Mesenchymal stem cell (in vitro differentiated cells and primary cell): ENCODE measurements around the gene CMC2.

ENCODE experiments used
- DNase-seq: peaks from one replicate; pipeline ENCODE4 v3.0.0-alpha.2; 2013
- H2AFZ ChIP-seq: one replicate; pipeline ENCODE4 v1.6.1; 2013; ENCODE audit warnings: low read depth, mild to moderate bottlenecking, control low read depth, inconsistent platforms, low read length, moderate library complexity
- H2AK5ac ChIP-seq: 2 replicates; pipeline ENCODE4 v1.6.1; 2013; ENCODE audit warnings: low read length, moderate library complexity, mild to moderate bottlenecking, inconsistent platforms; ENCODE audit not compliant: severe bottlenecking
- H2BK120ac ChIP-seq: one replicate; pipeline ENCODE4 v1.6.1; 2013; ENCODE audit warnings: low read depth, mild to moderate bottlenecking, inconsistent platforms, low read length, moderate library complexity
- H2BK12ac ChIP-seq, 2 experiments: one replicate each; pipeline ENCODE4 v1.6.1; 2013; ENCODE audit warnings: inconsistent platforms in 2 of 2, low read length in 2 of 2, mild to moderate bottlenecking in 2 of 2, moderate library complexity in 2 of 2, control low read depth in 1 of 2
- H2BK15ac ChIP-seq: one replicate; pipeline ENCODE4 v1.6.1; 2013; ENCODE audit warnings: mild to moderate bottlenecking, low read depth, inconsistent platforms; ENCODE audit not compliant: poor library complexity, severe bottlenecking
- H2BK5ac ChIP-seq: 2 replicates; pipeline ENCODE4 v1.6.1; 2013; ENCODE audit warnings: low read depth, mild to moderate bottlenecking, low read length, control low read depth, inconsistent platforms; ENCODE audit not compliant: poor library complexity, severe bottlenecking
- H3K14ac ChIP-seq, 2 experiments: one replicate each; pipeline ENCODE4 v1.6.1; 2013; ENCODE audit warnings: inconsistent platforms in 2 of 2, low read length in 2 of 2, control low read depth in 1 of 2, mild to moderate bottlenecking in 1 of 2, moderate library complexity in 1 of 2
- H3K18ac ChIP-seq, 2 experiments: one replicate each; pipeline ENCODE4 v1.6.1; 2013; ENCODE audit warnings: inconsistent platforms in 2 of 2, low read length in 2 of 2, control low read depth in 1 of 2, low read depth in 1 of 2, mild to moderate bottlenecking in 1 of 2
- H3K23ac ChIP-seq, 2 experiments: one replicate each; pipeline ENCODE4 v1.6.1; 2013; ENCODE audit warnings: inconsistent platforms in 2 of 2, low read length in 2 of 2, mild to moderate bottlenecking in 2 of 2, moderate library complexity in 2 of 2, control low read depth in 1 of 2
- H3K27ac ChIP-seq: 2 replicates; pipeline ENCODE4 v1.5.1; 2013; ENCODE audit warnings: mild to moderate bottlenecking, moderate library complexity, low read length, control low read depth, inconsistent platforms; ENCODE audit not compliant: poor library complexity, severe bottlenecking
- H3K27me3 ChIP-seq, 2 experiments: 2 replicates each; pipeline versions ENCODE4 v1.6.1 to v1.7.0; 2013; ENCODE audit warnings: low read length in 2 of 2, mild to moderate bottlenecking in 2 of 2, moderate library complexity in 2 of 2, control low read depth in 1 of 2, inconsistent platforms in 1 of 2; ENCODE audit not compliant: control insufficient read depth in 1 of 2, insufficient read depth in 1 of 2
- H3K36me3 ChIP-seq, 2 experiments: 2 replicates each; pipeline versions ENCODE4 v1.6.1 to v1.7.0; 2013; ENCODE audit warnings: low read length in 2 of 2, control low read depth in 1 of 2, inconsistent platforms in 1 of 2, low read depth in 1 of 2, mild to moderate bottlenecking in 1 of 2; ENCODE audit not compliant: insufficient read depth in 2 of 2, control insufficient read depth in 1 of 2
- H3K4ac ChIP-seq, 2 experiments: one replicate each; pipeline ENCODE4 v1.6.1; 2013; ENCODE audit warnings: inconsistent platforms in 2 of 2, low read length in 2 of 2, mild to moderate bottlenecking in 2 of 2, moderate library complexity in 2 of 2, control low read depth in 1 of 2, low read depth in 1 of 2
- H3K4me1 ChIP-seq: 2 replicates; pipeline ENCODE4 v1.6.1; 2013; ENCODE audit warnings: low read depth, low read length, control low read depth; ENCODE audit not compliant: control insufficient read depth, insufficient read depth
- H3K4me2 ChIP-seq: 2 replicates; pipeline ENCODE4 v1.6.1; 2013; ENCODE audit warnings: low read length, mild to moderate bottlenecking, inconsistent platforms; ENCODE audit not compliant: poor library complexity, severe bottlenecking
- H3K4me3 ChIP-seq, 2 experiments: 2 replicates each; pipeline versions ENCODE4 v1.5.1 to v1.7.0; 2013; ENCODE audit warnings: low read length in 2 of 2, mild to moderate bottlenecking in 2 of 2, control low read depth in 1 of 2, low read depth in 1 of 2; ENCODE audit not compliant: insufficient read depth in 1 of 2
- H3K79me1 ChIP-seq: replicated peaks from 2 replicates; pipeline ENCODE4 v1.6.1; 2013; ENCODE audit warnings: mild to moderate bottlenecking, control low read depth, low read length, inconsistent platforms; ENCODE audit not compliant: poor library complexity, severe bottlenecking
- H3K9ac ChIP-seq: 2 replicates; pipeline ENCODE4 v1.7.0; 2013; ENCODE audit warnings: mild to moderate bottlenecking, low read length, moderate library complexity
- H3K9me3 ChIP-seq: 2 replicates; pipeline ENCODE4 v1.7.0; 2013; ENCODE audit warnings: mild to moderate bottlenecking, low read length; ENCODE audit not compliant: control insufficient read depth
- H4K8ac ChIP-seq: one replicate; pipeline ENCODE4 v1.6.1; 2013; ENCODE audit warnings: inconsistent platforms, mild to moderate bottlenecking, low read length, moderate library complexity
- H4K91ac ChIP-seq: one replicate; pipeline ENCODE4 v1.6.1; 2013; ENCODE audit warnings: mild to moderate bottlenecking, low read length, inconsistent platforms
- WGBS: methylation state at CpG from one replicate; pipeline ENCODE4 v1.1.7; 2013; ENCODE audit warnings: mixed read lengths; 5-methylcytosine and 5-hydroxymethylcytosine counted together

Gene CMC2

GRCh38 chr16:80996688-80997138, 10.0 kb downstream of the CMC2 start:
- no CpG with 5 or more reads among the region's 4 CpGs for WGBS

GRCh38 chr16:80994451-80994850, 12.2 kb downstream of the CMC2 start:
- no peak overlapping the region for H3K4ac ChIP-seq
- H3K36me3 ChIP-seq = peaks cover 3 to 9% of the 10 kb centered on the region in 2 experiments
- no peak overlapping the region for H2BK15ac ChIP-seq
- H2AFZ ChIP-seq = no peak overlapping the region
- H4K91ac ChIP-seq = no peak overlapping the region
- H4K8ac ChIP-seq = no peak overlapping the region
- H3K18ac ChIP-seq = no peak overlapping the region
- DNase-seq = no peak
- no peak overlapping the region for H3K27ac ChIP-seq
- no peak overlapping the region for H3K9ac ChIP-seq
- no peak overlapping the region for H2BK12ac ChIP-seq
- no peaks in the 10 kb centered on the region for H3K27me3 ChIP-seq
- H2BK5ac ChIP-seq = no peak overlapping the region
- H2BK120ac ChIP-seq = no peak overlapping the region
- H3K4me3 ChIP-seq = no peak overlapping the region
- H2AK5ac ChIP-seq = no peak overlapping the region
- no peak overlapping the region for H3K14ac ChIP-seq
- no peak overlapping the region for H3K23ac ChIP-seq
- no peaks in the 10 kb centered on the region for H3K4me1 ChIP-seq
- no peaks in the 10 kb centered on the region for H3K9me3 ChIP-seq
- no peak overlapping the region for H3K4me2 ChIP-seq
- H3K79me1 ChIP-seq = peaks cover 11% of the 10 kb centered on the region

More at GRCh38 chr16:80996688-80997138, 10.0 kb downstream of the CMC2 start:
- Histone ChIP-seq H2AFZ (no peak overlapping the region), H3K4ac (no peak overlapping the region), H3K14ac (no peak overlapping the region), H3K9ac (peak overlapping the region; percentile 6), H3K23ac (no peak overlapping the region), H3K27ac (no peak overlapping the region), H2BK15ac (no peak overlapping the region), H2BK120ac (no peak overlapping the region), H3K18ac (no peak overlapping the region), H3K4me1 (no peaks in the 10 kb centered on the region), H3K27me3 (no peaks in the 10 kb centered on the region), H2BK12ac (no peak overlapping the region), H4K91ac (no peak overlapping the region), H3K36me3 (peaks cover 0 to 2% of the 10 kb centered on the region in 2 experiments), H4K8ac (no peak overlapping the region), H3K79me1 (peaks cover under 1% of the 10 kb centered on the region), H2AK5ac (no peak overlapping the region), H3K4me2 (no peak overlapping the region), H2BK5ac (no peak overlapping the region), H3K9me3 (no peaks in the 10 kb centered on the region), H3K4me3 (peak overlapping the region in 1 of 2 experiments; percentile 40)
- DNase-seq = no peak

- Histone ChIP-seq H3K4ac (no peak overlapping the region), H3K27me3 (no peaks in the 10 kb centered on the region), H2BK15ac (no peak overlapping the region), H2BK5ac (no peak overlapping the region), H2BK120ac (no peak overlapping the region), H2AK5ac (no peak overlapping the region), H3K4me1 (no peaks in the 10 kb centered on the region), H4K91ac (no peak overlapping the region), H3K9me3 (no peaks in the 10 kb centered on the region), H3K9ac (peak overlapping the region; percentile 54), H4K8ac (no peak overlapping the region), H3K23ac (no peak overlapping the region), H2AFZ (no peak overlapping the region), H2BK12ac (no peak overlapping the region), H3K4me3 (peak overlapping the region in 1 of 2 experiments; percentile 23), H3K4me2 (no peak overlapping the region), H3K14ac (no peak overlapping the region), H3K79me1 (peaks cover 11% of the 10 kb centered on the region), H3K18ac (no peak overlapping the region), H3K27ac (peak overlapping the region; percentile 62), H3K36me3 (peaks cover 3 to 9% of the 10 kb centered on the region in 2 experiments)
- DNase-seq = no peak
Measured at GRCh38 chr16:80993834-80994233, 12.9 kb downstream of the CMC2 start.

- no peak overlapping the region for H2AFZ ChIP-seq
- H4K91ac ChIP-seq = no peak overlapping the region
- H2AK5ac ChIP-seq = no peak overlapping the region
- H2BK12ac ChIP-seq = no peak overlapping the region
- H3K36me3 ChIP-seq = peaks cover 3 to 9% of the 10 kb centered on the region in 2 experiments
- no peak overlapping the region for H3K4ac ChIP-seq
- H2BK5ac ChIP-seq = no peak overlapping the region
- H3K23ac ChIP-seq = no peak overlapping the region
- H2BK15ac ChIP-seq = no peak overlapping the region
- no peak overlapping the region for H3K18ac ChIP-seq
- H3K4me2 ChIP-seq = no peak overlapping the region
- 35% methylated on average over 6 of the region's 6 CpGs for WGBS
- no peak overlapping the region for H4K8ac ChIP-seq
- H3K27ac ChIP-seq = peak overlapping the region; percentile 68
- DNase-seq = peak; percentile 85
- no peaks in the 10 kb centered on the region for H3K27me3 ChIP-seq
- no peaks in the 10 kb centered on the region for H3K4me1 ChIP-seq
- H3K4me3 ChIP-seq = peak overlapping the region in 1 of 2 experiments; percentile 23
- H3K79me1 ChIP-seq = peaks cover 11% of the 10 kb centered on the region
- peak overlapping the region; percentile 54 for H3K9ac ChIP-seq
- H2BK120ac ChIP-seq = no peak overlapping the region
- H3K14ac ChIP-seq = no peak overlapping the region
- no peaks in the 10 kb centered on the region for H3K9me3 ChIP-seq
Measured at GRCh38 chr16:80993307-80993706, 13.4 kb downstream of the CMC2 start.
